Esophagus muscularis mucosa (tissue), 4 donors: Measurements from ENCODE around the gene PUSL1. TPM values are rescaled to one million over a fixed set of nuclear protein-coding genes. Genes with fewer than 3 reads are reported as not detected.
A peak's percentile ranks its signal among the peaks of the same experiment; 100 is the strongest.

Experiments
- DNase-seq: peaks from one replicate; pipeline ENCODE4 v3.0.0-alpha.2; 2017; ENCODE audit errors: extremely low spot score
- H3K27ac ChIP-seq, 4 donors: fragments of 200-600 bp; sonication (generic); replicated peaks in 1 of 4; 1 replicate in 3 of 4; 2 replicates in 1 of 4; pipeline ENCODE4 v1.5.1; 2016 to 2019; ENCODE audit warnings: mild to moderate bottlenecking in 1 of 4
- H3K27me3 ChIP-seq, 4 donors: fragments of 200-600 bp; sonication (generic); one replicate each; pipeline versions ENCODE4 v1.5.1 to v1.6.0; 2016 to 2019
- H3K36me3 ChIP-seq, 4 donors: fragments of 200-600 bp; sonication (generic); one replicate each; pipeline ENCODE4 v1.5.1; 2016 to 2019
- H3K4me1 ChIP-seq, 4 donors: fragments of 200-600 bp; sonication (generic); one replicate each; pipeline ENCODE4 v1.5.1; 2016 to 2019
- H3K4me3 ChIP-seq, 4 donors: fragments of 200-600 bp; sonication (generic); 1 replicate in 2 of 4; 2 replicates in 2 of 4; pipeline ENCODE4 v1.5.1; 2016 to 2019; ENCODE audit warnings: mild to moderate bottlenecking in 4 of 4, moderate library complexity in 1 of 4
- H3K9me3 ChIP-seq, 4 donors: fragments of 200-600 bp; sonication (generic); 1 replicate in 3 of 4; 2 replicates in 1 of 4; pipeline ENCODE4 v1.5.1; 2016 to 2019
- CTCF ChIP-seq, 3 experiments: fragments of 200-600 bp in 2 of 3; fragments of 450-650 bp in 1 of 3; sonication (generic) in 2 of 3; IDR thresholded peaks; one replicate each; pipeline ENCODE4 v1.5.1; 2017 to 2019; ENCODE audit warnings: antibody characterized with exemption in 3 of 3, mild to moderate bottlenecking in 2 of 3, moderate library complexity in 1 of 3
- EP300 ChIP-seq: sonication (generic); formaldehyde crosslinking; IDR thresholded peaks from one replicate; pipeline ENCODE4 v1.6.1; 2017; ENCODE audit warnings: antibody characterized with exemption
- POLR2A ChIP-seq: fragments of 450-650 bp; IDR thresholded peaks from one replicate; pipeline ENCODE4 v1.6.1; 2017; ENCODE audit warnings: antibody characterized with exemption, moderate library complexity, mild to moderate bottlenecking, low read depth
- POLR2AphosphoS5 ChIP-seq, 2 donors: sonication (generic); formaldehyde crosslinking; IDR thresholded peaks; one replicate each; pipeline ENCODE4 v1.6.1; 2017; ENCODE audit warnings: antibody characterized with exemption in 2 of 2
- WGBS: methylation state at CpG from one replicate; pipeline ENCODE4 v1.1.5; 2018; 5-methylcytosine and 5-hydroxymethylcytosine counted together
- intact Hi-C: fragments of 100-400 bp; cut with DNase I; formaldehyde crosslinking; loops from one replicate; pipeline ENCODE4 v1.15.1; 2023
- total RNA-seq, 4 donors: library from RNA; depleted of rRNA; stranded (reverse); fragments of >200 nt; gene quantifications; one replicate each; pipeline versions ENCODE4 v1.1.0 to v1.2.1, GENCODE V29; 2016

The PUSL1 gene
- total RNA-seq, 4 donors from 2014 or later = 10.3 to 24.7 (median 21.7) TPM

DNA sequence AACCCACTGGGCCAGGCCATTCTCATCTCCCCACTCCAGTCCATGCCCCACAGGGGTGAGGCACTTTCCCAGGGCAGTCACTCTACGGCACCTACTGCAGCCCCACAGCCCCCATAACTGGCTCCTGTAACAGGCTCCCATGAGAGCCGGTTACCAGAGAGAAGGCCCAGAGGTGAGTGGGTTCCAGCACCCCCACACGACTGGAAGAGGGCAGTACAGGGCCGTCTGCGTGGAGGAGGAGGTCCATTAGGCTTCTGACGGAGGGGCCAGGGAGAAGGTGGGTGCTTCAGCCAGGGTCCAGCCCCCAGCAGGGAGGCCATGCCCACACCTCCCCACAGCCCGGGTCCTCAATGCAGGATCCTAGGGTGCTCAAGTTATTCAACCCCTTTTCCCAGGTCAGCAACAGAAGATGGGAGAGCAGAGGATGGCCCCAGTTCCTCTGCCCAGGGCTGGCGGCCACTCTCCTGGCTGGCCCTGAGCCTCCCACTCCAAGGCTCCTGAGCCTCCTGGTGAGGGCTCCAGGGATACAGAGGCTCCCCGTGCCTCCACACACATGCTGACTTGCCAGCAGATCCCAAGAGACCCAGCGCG, 2.2 kb upstream of the PUSL1 start:
- no peak for TF ChIP-seq CTCF (IDR thresholded peaks at IDR 0.05)
- no peak for TF ChIP-seq POLR2A
- no peak for TF ChIP-seq POLR2AphosphoS5 (IDR thresholded peaks at IDR 0.05)
- no peak for TF ChIP-seq EP300
- H3K4me3 ChIP-seq = peak overlapping the region; percentile 67 to 91 (median 81)
- H3K9me3 ChIP-seq = no peaks in the 10 kb centered on the region
- H3K36me3 ChIP-seq = peaks cover 3 to 18% (median 16%) of the 10 kb centered on the region in 4 donors
- intact Hi-C loops = no loop called here
- WGBS = 28% methylated on average over 6 of the region's 11 CpGs
- H3K27me3 ChIP-seq = no peaks in the 10 kb centered on the region
- H3K4me1 ChIP-seq = peaks cover 48 to 68% (median 61%) of the 10 kb centered on the region in 4 donors
- no peak for DNase-seq
- peak overlapping the region; percentile 79 to 87 (median 84) for H3K27ac ChIP-seq

- Histone ChIP-seq H3K27me3 (no peaks in the 10 kb centered on the region), H3K27ac (peak overlapping the region; percentile 83 to 96 (median 94)), H3K9me3 (no peaks in the 10 kb centered on the region), H3K36me3 (peaks cover 9 to 24% (median 22%) of the 10 kb centered on the region in 4 donors), H3K4me3 (peak overlapping the region; percentile 67 to 91 (median 81)), H3K4me1 (peaks cover 48 to 68% (median 61%) of the 10 kb centered on the region in 4 donors)
- DNase-seq = no peak
- no peak for TF ChIP-seq POLR2AphosphoS5 (IDR thresholded peaks at IDR 0.05)
- TF ChIP-seq POLR2A = no peak
- no peak for TF ChIP-seq CTCF (IDR thresholded peaks at IDR 0.05)
- TF ChIP-seq EP300 = no peak
- intact Hi-C loops = no loop called here
- WGBS = 32% methylated on average over 17 of the region's 27 CpGs
These were observed 1.6 kb upstream of the PUSL1 start for GRCh38 chr1:1306661-1307260.

DNA sequence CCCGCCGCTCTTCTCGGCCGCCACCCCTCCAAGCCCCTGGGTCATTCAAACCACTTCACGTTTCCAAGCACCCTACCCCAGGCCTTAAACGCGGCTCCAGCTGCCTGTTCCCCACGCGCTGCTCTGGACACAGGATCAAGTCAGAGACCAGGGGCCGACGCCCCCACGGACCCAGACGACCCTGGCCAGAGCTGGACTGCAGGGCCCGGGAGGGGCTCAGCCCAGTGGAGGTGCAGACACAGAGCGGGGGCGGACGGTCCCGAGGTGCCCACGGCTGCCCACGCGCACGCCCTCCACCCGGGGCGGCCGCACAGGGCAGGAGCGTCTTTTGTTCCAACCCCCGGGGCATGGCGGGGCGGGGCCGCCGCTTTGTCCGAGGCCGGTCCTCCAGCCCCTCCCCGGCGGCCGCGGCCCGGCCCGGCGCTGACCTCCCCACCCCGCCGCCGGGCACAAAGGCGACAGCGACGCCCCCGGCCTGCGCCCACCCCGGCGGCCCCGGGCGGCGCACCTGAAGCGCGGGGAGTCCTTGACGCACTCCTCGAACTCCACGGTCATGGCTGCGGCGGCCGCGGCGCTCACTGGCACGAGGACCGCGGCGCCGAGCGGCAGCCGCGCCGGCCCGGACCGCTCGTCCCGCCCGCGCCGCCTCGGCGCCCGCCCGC, 1.0 kb upstream of the PUSL1 start:
- intact Hi-C loops = no loop called here
- WGBS = 0% methylated on average over 10 of the region's 83 CpGs
- Histone ChIP-seq H3K36me3 (peaks cover 15 to 29% (median 27%) of the 10 kb centered on the region in 4 donors), H3K27me3 (no peaks in the 10 kb centered on the region), H3K4me3 (peak overlapping the region; percentile 67 to 91 (median 81)), H3K4me1 (peaks cover 48 to 68% (median 61%) of the 10 kb centered on the region in 4 donors), H3K9me3 (no peaks in the 10 kb centered on the region), H3K27ac (peak overlapping the region; percentile 83 to 96 (median 94))
- TF ChIP-seq EP300 = no peak
- no peak for TF ChIP-seq POLR2A
- no peak for TF ChIP-seq CTCF (IDR thresholded peaks at IDR 0.05)
- TF ChIP-seq POLR2AphosphoS5 (IDR thresholded peaks at IDR 0.05) = no peak
- no peak for DNase-seq

DNA sequence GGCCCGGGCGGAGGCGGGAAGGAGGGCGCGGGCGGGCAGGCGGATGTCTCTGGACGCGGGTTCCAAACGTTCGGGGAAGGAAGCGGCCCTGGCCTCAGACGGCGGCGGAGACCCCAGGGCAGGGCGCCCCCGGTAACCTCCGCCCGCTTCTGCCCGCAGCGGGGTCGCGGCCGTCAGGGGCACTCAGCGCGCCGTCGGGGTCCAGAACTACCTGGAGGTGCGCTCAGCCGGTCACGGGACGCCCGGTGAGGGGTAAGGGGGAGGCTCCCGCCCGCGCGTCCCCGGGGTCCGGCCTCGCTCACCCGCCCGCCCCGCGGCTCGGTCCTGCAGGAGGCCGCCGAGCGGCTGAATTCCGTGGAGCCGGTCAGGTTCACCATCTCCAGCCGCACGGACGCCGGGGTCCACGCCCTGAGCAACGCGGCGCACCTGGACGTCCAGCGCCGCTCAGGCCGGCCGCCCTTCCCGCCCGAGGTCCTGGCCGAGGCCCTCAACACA, 406 bp downstream of the PUSL1 start:
- H3K4me1 ChIP-seq = peaks cover 46 to 57% (median 52%) of the 10 kb centered on the region in 4 donors
- no peak for DNase-seq
- 1% methylated on average over 15 of the region's 66 CpGs for WGBS

More for the DNA sequence above, 406 bp downstream of the PUSL1 start:
- H3K27ac ChIP-seq = peak overlapping the region; percentile 83 to 96 (median 94)
- H3K36me3 ChIP-seq = peaks cover 29 to 42% (median 39%) of the 10 kb centered on the region in 4 donors
- intact Hi-C loops = no loop called here
- TF ChIP-seq EP300 (no peak), CTCF (IDR thresholded peaks at IDR 0.05) (no peak), POLR2AphosphoS5 (IDR thresholded peaks at IDR 0.05) (no peak)
- no peaks in the 10 kb centered on the region for H3K27me3 ChIP-seq
- peak overlapping the region; percentile 67 to 91 (median 81) for H3K4me3 ChIP-seq
- no peaks in the 10 kb centered on the region for H3K9me3 ChIP-seq
